ENCODE measurements around the gene CES4A. TPM values are rescaled to one million over a fixed set of nuclear protein-coding genes. Genes with fewer than 3 reads are reported as not detected.

Gene CES4A
- total RNA-seq, 1 experiment from 2014 or later = 1.9 TPM

DNA sequence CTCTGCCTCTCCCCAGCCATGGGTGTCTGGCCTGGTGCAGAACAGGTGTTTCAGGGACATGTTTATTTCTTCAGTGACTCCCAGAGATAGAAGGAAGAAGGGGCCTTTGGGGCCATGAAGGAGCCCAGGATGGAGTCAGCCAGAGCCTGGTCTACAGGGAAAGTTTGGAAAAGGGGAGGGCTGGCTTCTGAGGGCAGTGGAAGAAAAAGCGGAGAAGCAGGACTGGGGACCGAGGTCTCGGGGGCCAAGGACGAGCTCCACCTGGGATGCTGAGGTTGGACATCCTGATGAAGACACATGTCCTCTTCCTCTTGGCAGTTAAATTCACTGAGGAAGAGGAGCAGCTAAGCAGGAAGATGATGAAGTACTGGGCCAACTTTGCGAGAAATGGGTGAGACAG, 45.4 kb upstream of the CES4A start:
- Mint-ChIP-seq H3K27me3 (ENCODE audit: low read depth) (no peaks in the 10 kb centered on the region; the same call in none of the 2 replicates), H3K9me3 (no peaks in the 10 kb centered on the region), H3K36me3 (ENCODE audit: insufficient read depth in 1 of 3, low read depth in 3 of 3) (peaks cover 10 to 41% (median 34%) of the 10 kb centered on the region in 3 experiments; a peak in 6 of 7 replicates), H3K27ac (no peak overlapping the region), H3K4me3 (no peak overlapping the region), H3K4me1 (peaks cover 2 to 4% of the 10 kb centered on the region in 2 experiments; a peak in 2 of 4 replicates)
- no peak overlapping the region for H3K23ac ChIP-seq (ENCODE audit: insufficient read length, low read depth, low read length)
- no peaks in the 10 kb centered on the region for H4K20me1 ChIP-seq (ENCODE audit: control insufficient read depth, insufficient read depth, insufficient read length)
- no peak overlapping the region for H2BK15ac ChIP-seq (ENCODE audit: low read depth, low read length)
- H3T11ph ChIP-seq (ENCODE audit: low read length) = no peak overlapping the region
- H3K18ac ChIP-seq (ENCODE audit: insufficient read length, low read depth, low read length) = no peak overlapping the region
- no peak overlapping the region for H2BK120ac ChIP-seq (ENCODE audit: low read depth, low read length, poor library complexity, severe bottlenecking)
- no peak overlapping the region for H3K27ac ChIP-seq (ENCODE audit: insufficient read length, low read depth, low read length)
- no peaks in the 10 kb centered on the region for H3K79me1 ChIP-seq (ENCODE audit: insufficient read depth, low read depth, low read length, poor library complexity, severe bottlenecking)
- no peak overlapping the region for H3K4me2 ChIP-seq (ENCODE audit: insufficient read depth, insufficient read length, low read length)
- no peak overlapping the region for H2BK12ac ChIP-seq (ENCODE audit: insufficient read length, low read depth, low read length)
- H3K4me1 ChIP-seq (ENCODE audit: insufficient read depth, low read length) = no peaks in the 10 kb centered on the region
- H3K9ac ChIP-seq (ENCODE audit: extremely low read depth, insufficient read length, low read length) = no peak overlapping the region
- no peaks in the 10 kb centered on the region for H3K23me2 ChIP-seq (ENCODE audit: insufficient read length, low read depth, low read length, poor library complexity, severe bottlenecking)
- H2AK5ac ChIP-seq (ENCODE audit: insufficient read length, low read length) = no peak overlapping the region
- H2BK20ac ChIP-seq (ENCODE audit: low read depth, low read length, poor library complexity, severe bottlenecking) = no peak overlapping the region
- no peak overlapping the region for H4K8ac ChIP-seq (replicated peaks; ENCODE audit: insufficient read length, low read depth, low read length)
- no peak overlapping the region for H2BK5ac ChIP-seq (ENCODE audit: insufficient read length, low read length)
- H3K79me2 ChIP-seq (ENCODE audit: insufficient read depth, low read length) = no peaks in the 10 kb centered on the region
- H3K9me3 ChIP-seq (ENCODE audit: control insufficient read depth, low read depth, low read length) = no peaks in the 10 kb centered on the region
- H4K91ac ChIP-seq (ENCODE audit: insufficient read length, low read depth, low read length) = no peak overlapping the region
- no CpG with 5 or more reads among the region's 5 CpGs for WGBS (ENCODE audit: extremely low coverage, insufficient read length, low lambda C conversion rate)
- no peak overlapping the region for H3K56ac ChIP-seq (ENCODE audit: insufficient read length, low read depth, low read length)
- H2AFZ ChIP-seq (ENCODE audit: low read length) = no peak overlapping the region
- H3K4ac ChIP-seq (ENCODE audit: low read depth, low read length) = no peak overlapping the region
- TF ChIP-seq CTCF (conservative IDR thresholded peaks at IDR 0.05) = no peak
- H4K5ac ChIP-seq (ENCODE audit: insufficient read length, low read depth, low read length) = no peak overlapping the region
- no peak overlapping the region for H3K14ac ChIP-seq (ENCODE audit: insufficient read depth, low read length)
- no peak for DNase-seq
- H3K27me3 ChIP-seq (ENCODE audit: insufficient read depth, low read length) = no peaks in the 10 kb centered on the region

Measured in H9 (cell line).